Spleen (tissue), 7 donors: ENCODE measurements around the gene BACH2.

Source experiments
- POLR2A ChIP-seq, 3 donors: fragments of 450-650 bp; IDR thresholded peaks; one replicate each; pipeline ENCODE4 v1.5.1; 2017; ENCODE audit warnings: antibody characterized with exemption in 3 of 3, mild to moderate bottlenecking in 1 of 3
- POLR2AphosphoS5 ChIP-seq, 3 donors: sonication (generic); formaldehyde crosslinking; IDR thresholded peaks; one replicate each; pipeline ENCODE4 v1.5.1; 2017; ENCODE audit warnings: antibody characterized with exemption in 3 of 3
- TF ChIP-seq, protein P1 (sequence below), 11 experiments: fragments of 200-600 bp in 7 of 11; fragments of 450-650 bp in 4 of 11; sonication (generic) in 4 of 11; IDR thresholded peaks in 8 of 11; conservative IDR thresholded peaks in 3 of 11; 1 replicate in 7 of 11; 2 replicates in 4 of 11; pipeline versions ENCODE4 v1.4.0 to v1.8.0; 2016 to 2021; ENCODE audit warnings: antibody characterized with exemption in 11 of 11, inconsistent platforms in 4 of 11, mild to moderate bottlenecking in 1 of 11
- donor health status: DM: no; HTN: no; CAD: no; lungs with moderate emphysema.
- donor health status: DM: no; HTN: no; CAD: no.
- donor health status: DM: no; HTN: no; CAD: no.

GRCh38 chr6:90273863-90274262 is 22.8 kb downstream of the BACH2 start:
- TF ChIP-seq POLR2A (IDR thresholded peaks at IDR 0.05): no peak
- TF ChIP-seq, protein P1, sequence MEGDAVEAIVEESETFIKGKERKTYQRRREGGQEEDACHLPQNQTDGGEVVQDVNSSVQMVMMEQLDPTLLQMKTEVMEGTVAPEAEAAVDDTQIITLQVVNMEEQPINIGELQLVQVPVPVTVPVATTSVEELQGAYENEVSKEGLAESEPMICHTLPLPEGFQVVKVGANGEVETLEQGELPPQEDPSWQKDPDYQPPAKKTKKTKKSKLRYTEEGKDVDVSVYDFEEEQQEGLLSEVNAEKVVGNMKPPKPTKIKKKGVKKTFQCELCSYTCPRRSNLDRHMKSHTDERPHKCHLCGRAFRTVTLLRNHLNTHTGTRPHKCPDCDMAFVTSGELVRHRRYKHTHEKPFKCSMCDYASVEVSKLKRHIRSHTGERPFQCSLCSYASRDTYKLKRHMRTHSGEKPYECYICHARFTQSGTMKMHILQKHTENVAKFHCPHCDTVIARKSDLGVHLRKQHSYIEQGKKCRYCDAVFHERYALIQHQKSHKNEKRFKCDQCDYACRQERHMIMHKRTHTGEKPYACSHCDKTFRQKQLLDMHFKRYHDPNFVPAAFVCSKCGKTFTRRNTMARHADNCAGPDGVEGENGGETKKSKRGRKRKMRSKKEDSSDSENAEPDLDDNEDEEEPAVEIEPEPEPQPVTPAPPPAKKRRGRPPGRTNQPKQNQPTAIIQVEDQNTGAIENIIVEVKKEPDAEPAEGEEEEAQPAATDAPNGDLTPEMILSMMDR (IDR thresholded peaks at IDR 0.05 in 8 of 11, conservative IDR thresholded peaks at IDR 0.05 in 3 of 11): no peak
- TF ChIP-seq POLR2AphosphoS5 (IDR thresholded peaks at IDR 0.05): no peak
